GM12801 (cell line): Measurements from ENCODE around the gene LMAN2.

Source experiments
- TF ChIP-seq, protein P1 (sequence below): IDR thresholded peaks from one replicate; pipeline ENCODE4 v1.5.1; 2011; ENCODE audit warnings: control low read depth; ENCODE audit not compliant: insufficient read length; ENCODE audit errors: extremely low read depth

LMAN2 gene

DNA sequence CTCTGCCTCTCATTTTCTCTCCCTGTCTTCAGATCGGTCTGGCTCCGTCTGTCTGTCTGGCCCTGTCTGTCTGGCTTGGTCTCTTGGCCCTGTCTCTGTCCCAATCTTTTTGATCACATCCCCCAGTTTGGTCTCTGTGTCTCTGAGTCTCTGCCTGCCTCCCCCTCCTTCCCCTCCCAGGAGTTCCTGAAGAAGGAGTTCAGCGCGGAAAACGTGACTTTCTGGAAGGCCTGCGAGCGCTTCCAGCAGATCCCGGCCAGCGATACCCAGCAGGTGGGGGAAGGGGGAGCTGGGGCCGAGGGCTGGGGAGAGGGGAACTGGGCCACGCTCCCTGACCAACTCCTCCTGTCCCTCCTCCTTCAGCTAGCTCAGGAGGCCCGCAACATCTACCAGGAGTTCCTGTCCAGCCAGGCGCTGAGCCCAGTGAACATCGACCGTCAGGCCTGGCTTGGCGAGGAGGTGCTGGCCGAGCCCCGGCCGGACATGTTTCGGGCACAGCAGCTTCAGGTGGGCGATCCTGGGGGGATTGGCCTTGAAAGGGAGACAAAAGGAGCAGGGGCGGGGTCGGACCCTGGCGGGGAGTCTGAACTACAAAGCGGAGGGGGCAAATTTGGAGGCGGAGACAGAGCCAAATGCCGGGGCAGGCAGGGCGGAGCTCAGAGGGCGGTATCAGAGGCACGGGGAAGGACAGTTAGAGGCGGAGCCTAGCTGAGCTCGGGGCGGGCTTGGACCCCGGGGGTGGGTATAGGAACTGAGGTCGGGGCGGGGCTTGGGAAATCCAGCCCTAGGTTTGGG lies 15.3 kb upstream of the LMAN2 start:
- TF ChIP-seq, protein P1, sequence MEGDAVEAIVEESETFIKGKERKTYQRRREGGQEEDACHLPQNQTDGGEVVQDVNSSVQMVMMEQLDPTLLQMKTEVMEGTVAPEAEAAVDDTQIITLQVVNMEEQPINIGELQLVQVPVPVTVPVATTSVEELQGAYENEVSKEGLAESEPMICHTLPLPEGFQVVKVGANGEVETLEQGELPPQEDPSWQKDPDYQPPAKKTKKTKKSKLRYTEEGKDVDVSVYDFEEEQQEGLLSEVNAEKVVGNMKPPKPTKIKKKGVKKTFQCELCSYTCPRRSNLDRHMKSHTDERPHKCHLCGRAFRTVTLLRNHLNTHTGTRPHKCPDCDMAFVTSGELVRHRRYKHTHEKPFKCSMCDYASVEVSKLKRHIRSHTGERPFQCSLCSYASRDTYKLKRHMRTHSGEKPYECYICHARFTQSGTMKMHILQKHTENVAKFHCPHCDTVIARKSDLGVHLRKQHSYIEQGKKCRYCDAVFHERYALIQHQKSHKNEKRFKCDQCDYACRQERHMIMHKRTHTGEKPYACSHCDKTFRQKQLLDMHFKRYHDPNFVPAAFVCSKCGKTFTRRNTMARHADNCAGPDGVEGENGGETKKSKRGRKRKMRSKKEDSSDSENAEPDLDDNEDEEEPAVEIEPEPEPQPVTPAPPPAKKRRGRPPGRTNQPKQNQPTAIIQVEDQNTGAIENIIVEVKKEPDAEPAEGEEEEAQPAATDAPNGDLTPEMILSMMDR = no peak

DNA sequence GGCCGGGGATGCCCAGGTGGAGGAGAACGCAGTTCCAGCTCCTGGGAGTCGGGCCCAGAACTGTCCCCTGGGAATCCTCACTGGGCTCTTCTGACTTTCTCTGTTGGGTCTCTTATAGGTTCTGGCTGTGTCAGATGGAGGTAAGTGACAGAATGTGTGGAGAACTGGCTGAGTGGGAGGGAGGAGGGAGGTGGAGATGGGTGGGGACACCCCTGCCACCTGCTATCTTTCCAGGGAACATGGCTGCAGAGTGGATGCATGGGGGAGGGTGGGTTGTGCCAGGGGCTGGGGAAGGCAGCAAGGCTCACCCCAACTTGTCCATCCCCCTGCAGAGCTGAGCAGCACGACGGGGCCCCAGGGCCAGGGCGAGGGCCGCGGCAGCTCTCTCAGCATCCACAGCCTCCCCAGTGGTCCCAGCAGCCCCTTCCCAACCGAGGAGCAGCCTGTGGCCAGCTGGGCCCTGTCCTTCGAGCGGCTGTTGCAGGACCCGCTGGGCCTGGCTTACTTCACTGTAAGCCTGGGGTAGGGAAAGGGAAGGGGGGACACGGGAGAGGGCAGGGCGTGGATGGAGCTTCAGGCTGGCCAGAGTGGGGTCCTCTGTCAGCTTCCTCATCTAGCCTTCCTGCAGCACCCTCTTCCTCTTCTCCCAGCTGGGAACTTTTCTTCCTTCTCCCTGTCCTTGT lies 14.5 kb upstream of the LMAN2 start:
- TF ChIP-seq, protein P1 = no peak

DNA sequence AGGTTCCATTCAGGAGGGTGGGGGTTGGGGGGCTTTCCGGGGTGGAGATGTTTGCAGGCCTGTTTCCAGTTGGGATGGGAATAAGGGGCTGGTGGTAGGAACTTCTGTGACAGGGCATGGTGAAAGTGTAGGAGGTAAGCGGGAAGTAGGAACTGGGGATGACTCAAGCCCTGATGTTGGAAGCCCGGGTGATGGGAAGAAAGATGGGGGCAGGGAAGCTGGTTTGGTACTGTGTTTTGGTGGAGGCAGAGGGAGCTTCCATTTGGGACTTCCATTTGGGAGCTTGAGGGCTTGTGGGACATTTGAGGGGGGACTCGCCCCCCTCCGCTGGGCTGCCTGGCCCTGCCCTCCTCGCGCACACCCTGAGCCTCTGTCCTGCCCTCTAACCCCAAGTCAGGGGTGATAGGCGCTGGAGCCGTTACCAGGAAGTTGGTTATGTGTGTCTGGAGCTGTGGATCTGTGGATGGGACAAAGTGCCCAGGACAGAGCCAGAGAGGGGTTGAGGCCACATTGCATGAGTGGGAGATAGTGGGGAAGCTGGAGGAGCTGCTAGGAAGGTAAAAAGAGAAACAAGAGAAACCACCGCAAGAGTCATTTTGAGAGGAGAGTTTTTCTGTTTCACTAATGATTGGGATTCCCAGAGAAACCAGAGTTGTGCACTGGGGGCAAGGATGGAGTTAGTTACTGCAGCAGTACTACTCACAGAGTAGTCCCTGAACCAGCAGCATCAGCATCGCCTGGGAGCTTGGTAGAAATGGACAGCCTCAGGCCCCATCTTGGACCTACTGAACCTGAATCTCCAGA lies 12.9 kb upstream of the LMAN2 start:
- TF ChIP-seq, protein P1 = no peak

DNA sequence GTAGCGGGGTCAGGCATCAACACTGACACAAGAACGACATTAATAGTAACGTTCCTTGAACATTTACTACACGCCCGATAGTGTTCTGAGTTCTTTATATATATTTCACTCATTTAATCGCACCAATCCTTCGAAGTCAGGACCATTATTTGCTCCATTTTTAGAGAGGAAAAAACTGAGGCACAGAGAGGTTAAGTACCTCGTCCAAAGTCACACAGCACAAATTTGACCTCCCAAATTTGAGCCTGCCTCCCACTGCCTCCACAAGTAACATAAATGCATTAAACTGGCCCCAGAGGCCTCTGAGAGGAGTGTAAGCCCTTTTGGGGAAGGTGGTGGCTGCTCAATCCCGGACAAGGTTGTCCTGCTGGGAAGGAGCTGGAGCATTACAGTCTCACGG lies 12.1 kb upstream of the LMAN2 start:
- TF ChIP-seq, protein P1 = no peak

DNA sequence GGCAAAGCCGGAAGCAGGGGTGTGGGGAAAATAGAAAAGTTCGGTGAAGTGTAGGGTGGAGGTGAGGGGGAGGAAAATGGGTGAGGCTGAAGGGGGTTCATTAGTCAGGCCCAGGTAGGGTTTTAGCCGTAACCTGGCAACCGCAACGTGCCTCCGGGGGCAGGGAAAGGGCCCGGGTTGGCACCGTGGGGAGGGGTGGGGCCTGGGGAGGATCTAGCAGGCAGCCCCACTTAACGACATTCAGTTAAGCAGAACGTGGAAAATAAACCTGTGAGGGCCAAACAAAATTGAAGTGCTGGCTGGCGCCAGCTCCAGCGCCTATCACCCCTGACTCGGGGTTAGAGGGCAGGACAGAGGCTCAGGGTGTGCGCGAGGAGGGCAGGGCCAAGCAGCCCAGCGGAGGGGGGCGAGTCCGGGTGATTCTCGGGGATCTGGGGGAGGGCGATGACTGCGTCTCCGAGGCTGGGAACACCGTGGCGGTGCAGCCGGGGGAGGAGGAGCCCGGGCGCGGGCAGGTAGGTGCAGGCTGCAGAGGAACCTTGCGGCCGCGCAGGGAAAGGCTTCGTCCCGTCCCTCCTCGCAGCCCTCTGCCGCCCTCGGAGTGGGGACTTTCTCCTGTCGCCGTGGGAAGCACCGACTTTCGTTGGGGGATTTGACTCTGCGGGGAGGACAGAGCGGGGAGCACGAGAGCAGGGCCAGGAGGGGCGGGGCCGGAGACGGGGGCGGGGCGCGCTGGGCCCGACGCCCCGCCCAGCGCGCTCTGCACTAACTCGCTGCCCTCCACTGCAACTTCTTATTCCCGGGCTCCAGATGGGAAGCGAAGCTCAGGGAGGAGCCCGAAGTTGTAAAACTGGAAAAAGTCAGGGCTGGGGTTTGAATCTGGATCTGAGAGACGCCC lies 11.4 kb upstream of the LMAN2 start:
- TF ChIP-seq, protein P1 = no peak

DNA sequence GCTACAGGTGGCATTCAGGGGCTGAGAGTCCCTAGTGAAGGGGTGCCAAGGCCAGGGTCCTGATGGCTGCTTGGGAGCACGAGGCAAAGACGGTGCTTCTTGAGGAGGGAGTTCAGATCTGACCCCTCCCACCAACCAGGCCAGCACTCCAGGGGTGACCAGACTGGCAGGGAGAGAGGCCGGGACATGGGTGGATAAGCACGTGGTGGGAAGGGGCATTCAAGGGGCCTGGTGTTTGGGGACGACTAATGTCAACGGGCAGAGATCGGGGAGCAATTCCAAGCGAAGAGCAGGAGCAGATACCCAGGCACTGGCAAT lies 10.8 kb upstream of the LMAN2 start:
- TF ChIP-seq, protein P1 = no peak
